Measurements from ENCODE around the gene AQP7.
A peak's percentile ranks its signal among the peaks of the same experiment; 100 is the strongest.
"Not testable (repeated sequence)": the region's sequence is repeated elsewhere in the genome, so short reads cannot be mapped to it uniquely, and the experiment has no call there.

Gene AQP7

DNA sequence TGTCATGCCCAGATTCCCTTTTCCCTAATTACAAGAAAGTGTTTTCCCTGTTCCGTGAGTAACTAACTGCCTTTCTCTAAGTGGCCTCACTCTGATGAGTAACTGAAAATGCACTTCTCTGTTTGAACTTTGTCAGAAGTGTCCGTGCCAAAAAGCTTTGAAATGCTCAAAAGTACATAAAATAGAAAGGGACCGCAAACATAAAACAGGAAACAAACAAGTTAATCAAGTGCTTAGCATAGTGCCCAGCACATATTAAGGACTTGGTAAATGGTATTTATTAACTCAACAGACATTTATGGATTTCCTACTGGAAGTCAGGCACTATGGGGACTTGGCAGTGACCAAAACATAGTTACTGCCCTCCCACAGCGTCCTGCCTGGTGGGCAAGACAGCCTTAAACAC is 22.8 kb upstream of the AQP7 start (continued):
- TF ChIP-seq ZSCAN30 (tag by site-specific recombination; IDR thresholded peaks at IDR 0.05) (no peak), ZNF174 (tag by site-specific recombination; IDR thresholded peaks at IDR 0.05) (no peak), ZNF629 (tag by site-specific recombination; IDR thresholded peaks at IDR 0.05) (no peak), REPIN1 (tag by site-specific recombination; IDR thresholded peaks at IDR 0.05; ENCODE audit: low read depth) (no peak), ZNF223 (tag by site-specific recombination; IDR thresholded peaks at IDR 0.05) (no peak)
- TF ChIP-seq, protein P1, sequence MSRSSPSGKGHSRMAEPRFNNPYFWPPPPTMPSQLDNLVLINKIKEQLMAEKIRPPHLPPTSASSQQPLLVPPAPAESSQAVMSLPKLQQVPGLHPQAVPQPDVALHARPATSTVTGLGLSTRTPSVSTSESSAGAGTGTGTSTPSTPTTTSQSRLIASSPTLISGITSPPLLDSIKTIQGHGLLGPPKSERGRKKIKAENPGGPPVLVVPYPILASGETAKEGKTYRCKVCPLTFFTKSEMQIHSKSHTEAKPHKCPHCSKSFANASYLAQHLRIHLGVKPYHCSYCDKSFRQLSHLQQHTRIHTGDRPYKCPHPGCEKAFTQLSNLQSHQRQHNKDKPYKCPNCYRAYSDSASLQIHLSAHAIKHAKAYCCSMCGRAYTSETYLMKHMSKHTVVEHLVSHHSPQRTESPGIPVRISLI (tag by site-specific recombination; IDR thresholded peaks at IDR 0.05): no peak
- TF ChIP-seq, protein P2, sequence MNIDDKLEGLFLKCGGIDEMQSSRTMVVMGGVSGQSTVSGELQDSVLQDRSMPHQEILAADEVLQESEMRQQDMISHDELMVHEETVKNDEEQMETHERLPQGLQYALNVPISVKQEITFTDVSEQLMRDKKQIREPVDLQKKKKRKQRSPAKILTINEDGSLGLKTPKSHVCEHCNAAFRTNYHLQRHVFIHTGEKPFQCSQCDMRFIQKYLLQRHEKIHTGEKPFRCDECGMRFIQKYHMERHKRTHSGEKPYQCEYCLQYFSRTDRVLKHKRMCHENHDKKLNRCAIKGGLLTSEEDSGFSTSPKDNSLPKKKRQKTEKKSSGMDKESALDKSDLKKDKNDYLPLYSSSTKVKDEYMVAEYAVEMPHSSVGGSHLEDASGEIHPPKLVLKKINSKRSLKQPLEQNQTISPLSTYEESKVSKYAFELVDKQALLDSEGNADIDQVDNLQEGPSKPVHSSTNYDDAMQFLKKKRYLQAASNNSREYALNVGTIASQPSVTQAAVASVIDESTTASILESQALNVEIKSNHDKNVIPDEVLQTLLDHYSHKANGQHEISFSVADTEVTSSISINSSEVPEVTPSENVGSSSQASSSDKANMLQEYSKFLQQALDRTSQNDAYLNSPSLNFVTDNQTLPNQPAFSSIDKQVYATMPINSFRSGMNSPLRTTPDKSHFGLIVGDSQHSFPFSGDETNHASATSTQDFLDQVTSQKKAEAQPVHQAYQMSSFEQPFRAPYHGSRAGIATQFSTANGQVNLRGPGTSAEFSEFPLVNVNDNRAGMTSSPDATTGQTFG (tag by site-specific recombination; IDR thresholded peaks at IDR 0.05; ENCODE audit: borderline replicate concordance): no peak
- TF ChIP-seq, protein P3, sequence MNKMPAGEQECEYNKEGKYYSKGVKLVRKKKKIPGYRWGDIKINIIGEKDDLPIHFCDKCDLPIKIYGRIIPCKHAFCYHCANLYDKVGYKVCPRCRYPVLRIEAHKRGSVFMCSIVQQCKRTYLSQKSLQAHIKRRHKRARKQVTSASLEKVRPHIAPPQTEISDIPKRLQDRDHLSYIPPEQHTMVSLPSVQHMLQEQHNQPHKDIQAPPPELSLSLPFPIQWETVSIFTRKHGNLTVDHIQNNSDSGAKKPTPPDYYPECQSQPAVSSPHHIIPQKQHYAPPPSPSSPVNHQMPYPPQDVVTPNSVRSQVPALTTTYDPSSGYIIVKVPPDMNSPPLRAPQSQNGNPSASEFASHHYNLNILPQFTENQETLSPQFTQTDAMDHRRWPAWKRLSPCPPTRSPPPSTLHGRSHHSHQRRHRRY (tag by site-specific recombination; IDR thresholded peaks at IDR 0.05): no peak

DNA sequence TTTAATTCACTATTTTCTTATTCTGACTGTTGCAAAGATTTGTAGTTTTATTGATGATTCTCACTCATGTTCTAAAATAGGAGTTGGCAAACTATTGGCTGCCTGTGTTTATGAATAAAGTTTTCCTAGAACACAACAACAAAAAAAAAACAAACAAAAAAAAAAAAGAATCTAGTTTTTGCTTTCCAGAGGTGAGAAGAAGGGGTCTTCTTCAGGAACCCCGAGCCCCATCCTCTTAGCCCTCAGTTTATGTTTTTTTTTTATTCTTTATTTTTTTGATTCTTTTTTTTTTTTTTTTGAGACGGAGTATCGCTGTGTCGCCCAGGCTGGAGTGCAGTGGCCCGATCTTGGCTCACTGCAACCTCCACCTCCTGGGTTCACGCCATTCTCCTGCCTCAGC is 22.1 kb upstream of the AQP7 start:
- POLR2A ChIA-PET: interaction anchor here (0.7 kb wide), 1 partner anchor 135 kb away, joined by 3 read pairs; no protein-coding TSS in a partner anchor
- H3K36me3 ChIP-seq (ENCODE audit: control insufficient read depth in 2 of 2, insufficient read depth in 1 of 2, low read length in 2 of 2): not testable (repeated sequence)

DNA sequence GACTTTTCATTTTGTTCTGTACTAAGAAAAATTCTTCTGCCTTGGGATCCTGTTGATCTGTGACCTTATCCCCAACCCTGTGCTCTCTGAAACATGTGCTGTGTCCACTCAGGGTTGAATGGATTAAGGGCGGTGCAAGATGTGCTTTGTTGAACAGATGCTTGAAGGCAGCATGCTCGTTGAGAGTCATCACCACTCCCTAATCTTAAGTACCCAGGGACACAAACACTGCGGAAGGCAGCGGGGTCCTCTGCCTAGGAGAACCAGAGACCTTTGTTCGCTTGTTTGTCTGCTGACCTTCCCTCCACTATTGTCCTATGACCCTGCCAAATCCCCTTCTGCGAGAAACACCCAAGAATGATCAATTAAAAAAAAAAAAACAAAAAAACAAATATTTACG is 21.7 kb upstream of the AQP7 start:
- H3K4me1 ChIP-seq (ENCODE audit: control insufficient read depth, insufficient read depth, low read length); H3K9me3 ChIP-seq (ENCODE audit: control insufficient read depth, insufficient read depth, low read depth, low read length); H3K4me3 ChIP-seq (ENCODE audit: low read depth, low read length); H3K36me3 ChIP-seq (ENCODE audit: control insufficient read depth in 2 of 2, insufficient read depth in 1 of 2, low read length in 2 of 2); POLR2A ChIA-PET; CTCF ChIA-PET; H3K27ac ChIP-seq (ENCODE audit: extremely low read depth, low read depth, low read length): not testable (repeated sequence)

More for the DNA sequence above, 22.1 kb upstream of the AQP7 start:
- not testable (repeated sequence) for H3K9me3 ChIP-seq (ENCODE audit: control insufficient read depth, insufficient read depth, low read depth, low read length); H3K4me1 ChIP-seq (ENCODE audit: control insufficient read depth, insufficient read depth, low read length); H3K4me3 ChIP-seq (ENCODE audit: low read depth, low read length); H3K27ac ChIP-seq (ENCODE audit: extremely low read depth, low read depth, low read length)
- CTCF ChIA-PET: interaction anchor here (0.7 to 1.5 kb wide), 2 partner anchors 9 to 21 kb away, joined by 3 read pairs; no protein-coding TSS in a partner anchor

DNA sequence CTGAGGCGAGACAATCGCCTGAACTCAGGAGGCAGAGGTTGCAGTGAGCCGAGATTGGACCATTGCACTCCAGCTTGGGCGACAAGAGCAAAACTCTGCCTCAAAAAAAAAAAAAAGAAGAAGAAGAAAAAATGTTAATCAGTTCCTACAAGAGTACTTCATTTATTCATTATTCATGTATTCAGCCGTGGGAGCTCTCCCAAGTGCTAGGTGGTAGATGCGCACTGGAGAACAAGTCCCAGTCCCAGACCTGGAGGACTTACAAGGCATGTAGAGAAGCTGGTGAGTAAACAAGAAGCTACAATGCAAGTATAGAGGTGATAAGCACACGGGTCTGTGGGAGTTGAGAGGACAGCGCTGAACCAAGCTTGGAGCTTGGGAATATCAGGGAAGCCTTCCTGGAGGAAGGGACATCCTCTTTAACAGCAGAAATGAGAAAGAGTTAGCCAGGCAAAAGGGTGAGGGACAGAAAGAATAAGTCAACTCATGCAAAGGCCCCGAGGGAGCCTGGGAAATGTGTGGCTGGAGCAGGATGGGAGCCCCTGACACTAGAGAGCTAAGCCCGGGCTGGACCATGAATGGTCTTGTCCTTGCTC is 17.4 kb upstream of the AQP7 start:
- Histone ChIP-seq H3K4me1 (ENCODE audit: control insufficient read depth, insufficient read depth, low read length) (0 out of 2 replicates have a peak, but pooled peaks cover 3% of the 10 kb centered on the region), H3K36me3 (ENCODE audit: control insufficient read depth in 2 of 2, insufficient read depth in 1 of 2, low read length in 2 of 2) (no peaks in the 10 kb centered on the region), H3K9me3 (ENCODE audit: control insufficient read depth, insufficient read depth, low read depth, low read length) (no peaks in the 10 kb centered on the region), H3K27ac (ENCODE audit: extremely low read depth, low read depth, low read length) (no peak overlapping the region), H3K4me3 (ENCODE audit: low read depth, low read length) (no peak overlapping the region)
- no peak for TF ChIP-seq ZNF114 (tag by site-specific recombination; IDR thresholded peaks at IDR 0.05)
- 0 out of 2 replicates have a peak, but pooled peaks have one; percentile 12 for TF ChIP-seq ZNF623 (tag by site-specific recombination; IDR thresholded peaks at IDR 0.05)
- CTCF ChIA-PET: interaction anchor here (0.9 to 1.0 kb wide), 2 partner anchors 10 to 44 kb away, joined by 3 read pairs; no protein-coding TSS in a partner anchor
- POLR2A ChIA-PET: no interaction called here

DNA sequence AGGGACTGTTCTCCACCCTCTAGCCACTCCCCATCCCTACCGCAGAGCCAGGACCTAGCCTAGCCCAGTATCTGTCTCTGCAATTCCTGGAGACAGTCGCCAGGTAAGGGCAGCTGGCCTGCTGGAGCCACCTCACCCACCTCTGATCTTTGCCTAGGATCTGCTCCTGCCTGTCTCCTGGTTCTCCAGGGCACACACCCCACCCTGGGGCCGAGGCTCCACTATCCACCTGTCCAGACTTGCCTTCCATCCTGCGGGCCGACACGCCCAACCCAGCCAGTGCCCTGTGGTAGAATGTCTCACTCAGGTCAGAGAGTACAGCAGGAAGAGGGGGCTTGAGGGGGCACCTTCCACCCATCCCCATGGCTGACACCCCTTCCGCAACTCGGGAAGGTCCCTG is 15.7 kb upstream of the AQP7 start:
- no peaks in the 10 kb centered on the region for H3K36me3 ChIP-seq (ENCODE audit: control insufficient read depth in 2 of 2, insufficient read depth in 1 of 2, low read length in 2 of 2)
- H3K27ac ChIP-seq (ENCODE audit: extremely low read depth, low read depth, low read length): no peak overlapping the region
- CTCF ChIA-PET: interaction anchor here (2.5 to 6.4 kb wide), 3 partner anchors 31 to 48 kb away, joined by 8 to 47 read pairs (median 20); partner anchors contain the start of gene AQP3
- 0 out of 2 replicates have a peak, but pooled peaks cover 3% of the 10 kb centered on the region for H3K4me1 ChIP-seq (ENCODE audit: control insufficient read depth, insufficient read depth, low read length)
- H3K9me3 ChIP-seq (ENCODE audit: control insufficient read depth, insufficient read depth, low read depth, low read length): no peaks in the 10 kb centered on the region
- peak; percentile 73 for TF ChIP-seq KLF1 (tag by site-specific recombination; IDR thresholded peaks at IDR 0.05)
- TF ChIP-seq PRDM1 (tag by site-specific recombination; IDR thresholded peaks at IDR 0.05): no peak
- no peak overlapping the region for H3K4me3 ChIP-seq (ENCODE audit: low read depth, low read length)
- POLR2A ChIA-PET: no interaction called here

All from HEK293 (cell line).